Esophagus muscularis mucosa (tissue), 4 donors: Measurements from ENCODE around the gene RUFY3. TPM values are rescaled to one million over a fixed set of nuclear protein-coding genes. Genes with fewer than 3 reads are reported as not detected.
"Not testable (repeated sequence)": the region's sequence is repeated elsewhere in the genome, so short reads cannot be mapped to it uniquely, and the experiment has no call there.

Experiments
- DNase-seq: peaks from one replicate; pipeline ENCODE4 v3.0.0-alpha.2; 2017; ENCODE audit errors: extremely low spot score
- H3K27ac ChIP-seq, 4 donors: fragments of 200-600 bp; sonication (generic); replicated peaks in 1 of 4; 1 replicate in 3 of 4; 2 replicates in 1 of 4; pipeline ENCODE4 v1.5.1; 2016 to 2019; ENCODE audit warnings: mild to moderate bottlenecking in 1 of 4
- H3K27me3 ChIP-seq, 4 donors: fragments of 200-600 bp; sonication (generic); one replicate each; pipeline versions ENCODE4 v1.5.1 to v1.6.0; 2016 to 2019
- H3K36me3 ChIP-seq, 4 donors: fragments of 200-600 bp; sonication (generic); one replicate each; pipeline ENCODE4 v1.5.1; 2016 to 2019
- H3K4me1 ChIP-seq, 4 donors: fragments of 200-600 bp; sonication (generic); one replicate each; pipeline ENCODE4 v1.5.1; 2016 to 2019
- H3K4me3 ChIP-seq, 4 donors: fragments of 200-600 bp; sonication (generic); 1 replicate in 2 of 4; 2 replicates in 2 of 4; pipeline ENCODE4 v1.5.1; 2016 to 2019; ENCODE audit warnings: mild to moderate bottlenecking in 4 of 4, moderate library complexity in 1 of 4
- H3K9me3 ChIP-seq, 4 donors: fragments of 200-600 bp; sonication (generic); 1 replicate in 3 of 4; 2 replicates in 1 of 4; pipeline ENCODE4 v1.5.1; 2016 to 2019
- EP300 ChIP-seq: sonication (generic); formaldehyde crosslinking; IDR thresholded peaks from one replicate; pipeline ENCODE4 v1.6.1; 2017; ENCODE audit warnings: antibody characterized with exemption
- POLR2A ChIP-seq: fragments of 450-650 bp; IDR thresholded peaks from one replicate; pipeline ENCODE4 v1.6.1; 2017; ENCODE audit warnings: antibody characterized with exemption, moderate library complexity, mild to moderate bottlenecking, low read depth
- POLR2AphosphoS5 ChIP-seq, 2 donors: sonication (generic); formaldehyde crosslinking; IDR thresholded peaks; one replicate each; pipeline ENCODE4 v1.6.1; 2017; ENCODE audit warnings: antibody characterized with exemption in 2 of 2
- WGBS: methylation state at CpG from one replicate; pipeline ENCODE4 v1.1.5; 2018; 5-methylcytosine and 5-hydroxymethylcytosine counted together
- intact Hi-C: fragments of 100-400 bp; cut with DNase I; formaldehyde crosslinking; loops from one replicate; pipeline ENCODE4 v1.15.1; 2023
- total RNA-seq, 4 donors: library from RNA; depleted of rRNA; stranded (reverse); fragments of >200 nt; gene quantifications; one replicate each; pipeline versions ENCODE4 v1.1.0 to v1.2.1, GENCODE V29; 2016
- TF ChIP-seq, protein P1 (sequence below), 3 experiments: fragments of 200-600 bp in 2 of 3; fragments of 450-650 bp in 1 of 3; sonication (generic) in 2 of 3; IDR thresholded peaks; one replicate each; pipeline ENCODE4 v1.5.1; 2017 to 2019; ENCODE audit warnings: antibody characterized with exemption in 3 of 3, mild to moderate bottlenecking in 2 of 3, moderate library complexity in 1 of 3

RUFY3 gene
- total RNA-seq, 4 donors from 2014 or later = 30.5 to 51.9 (median 33.2) TPM

DNA sequence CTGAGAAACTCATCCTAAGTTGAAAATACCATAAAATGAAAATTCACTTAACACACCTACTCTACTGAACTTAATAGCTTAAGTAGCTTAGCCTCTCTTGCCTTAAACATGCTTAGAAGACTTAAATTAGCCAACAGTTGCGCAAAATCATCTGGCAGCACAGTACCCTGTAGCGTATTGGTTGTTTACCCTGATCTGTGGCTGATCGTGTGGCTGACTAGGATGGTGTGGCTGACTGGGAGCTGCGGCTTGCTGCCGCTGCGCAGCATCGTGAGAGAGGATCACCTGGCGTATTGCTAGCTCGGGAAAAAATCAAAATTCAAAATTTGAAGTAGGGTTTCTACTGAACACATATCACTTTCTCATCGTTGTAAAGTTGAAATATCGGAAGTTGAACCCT lies 6.3 kb downstream of the RUFY3 start:
- no peak overlapping the region for H3K4me3 ChIP-seq
- no peak for DNase-seq
- no peak for TF ChIP-seq EP300
- H3K36me3 ChIP-seq = no peaks in the 10 kb centered on the region
- H3K4me1 ChIP-seq = peaks cover 3 to 37% (median 24%) of the 10 kb centered on the region in 4 donors
- no peaks in the 10 kb centered on the region for H3K27me3 ChIP-seq
- intact Hi-C loops = no loop called here
- H3K9me3 ChIP-seq = no peaks in the 10 kb centered on the region
- 92% methylated on average over 11 of the region's 11 CpGs for WGBS
- H3K27ac ChIP-seq = no peak overlapping the region

DNA sequence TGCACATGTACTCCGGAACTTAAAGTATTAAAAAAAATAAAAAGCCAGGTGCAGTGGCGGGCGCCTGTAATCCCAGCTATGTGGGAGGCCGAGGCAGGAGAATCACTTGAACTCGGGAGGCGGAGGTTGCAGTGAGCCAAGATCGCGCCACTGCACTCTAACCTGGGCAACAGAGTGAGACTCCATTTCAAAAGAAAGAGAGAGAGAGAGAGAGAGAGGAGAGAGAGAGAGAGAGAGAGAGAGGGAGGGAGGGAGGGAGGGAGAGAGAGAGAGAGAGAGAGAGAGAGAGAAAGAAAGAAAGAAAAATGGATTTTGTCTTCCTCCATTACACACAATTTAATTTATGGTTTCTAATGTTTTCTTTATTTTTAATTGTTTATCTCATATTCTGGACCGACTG lies 11.1 kb downstream of the RUFY3 start:
- peaks cover 9 to 34% (median 29%) of the 10 kb centered on the region in 4 donors for H3K4me1 ChIP-seq
- H3K27me3 ChIP-seq, DNase-seq, H3K27ac ChIP-seq, intact Hi-C loops, H3K36me3 ChIP-seq, H3K9me3 ChIP-seq, H3K4me3 ChIP-seq: not testable (repeated sequence)
- WGBS = 93% methylated on average over 9 of the region's 9 CpGs

DNA sequence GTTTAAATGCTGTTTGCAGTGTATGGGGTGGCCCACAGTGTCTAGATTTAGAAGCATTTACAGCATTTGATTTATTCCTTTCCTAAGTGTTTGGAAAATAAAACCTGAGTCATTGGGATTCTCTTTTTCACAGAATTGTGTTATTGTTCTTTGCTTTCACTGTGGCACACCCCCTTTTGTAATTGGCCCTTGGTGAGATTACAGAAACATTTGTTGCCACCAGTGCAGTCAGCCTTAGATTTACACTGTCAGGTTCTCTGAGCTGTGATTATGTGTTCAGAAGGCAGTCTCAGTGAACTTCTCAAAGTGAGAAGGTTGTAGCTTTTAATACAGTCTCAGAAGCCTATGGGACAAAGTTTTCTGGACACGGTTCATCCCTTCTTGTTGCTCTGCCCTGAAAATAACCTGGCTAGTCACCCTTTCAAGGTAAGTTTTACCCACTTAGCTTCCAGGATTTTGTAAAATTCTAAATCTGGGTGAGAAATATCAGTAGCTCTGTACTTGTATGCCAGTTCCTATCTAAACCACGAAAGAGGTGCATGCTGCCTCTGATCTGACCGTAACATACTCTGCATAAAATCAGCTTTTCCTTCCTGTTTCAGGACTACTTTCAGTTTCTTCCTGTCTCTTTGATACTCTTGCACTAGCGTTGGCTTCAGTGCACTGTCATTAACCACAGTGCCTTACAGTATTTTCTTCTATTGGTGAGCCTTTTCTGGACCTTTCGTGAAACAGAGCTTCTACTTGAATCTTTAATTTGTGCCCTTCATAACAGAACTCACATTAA lies 12.6 kb downstream of the RUFY3 start:
- H3K36me3 ChIP-seq = no peaks in the 10 kb centered on the region
- intact Hi-C loops = no loop called here
- peak overlapping the region; percentile 53 to 71 (median 68) for H3K27ac ChIP-seq
- no peak for TF ChIP-seq POLR2A
- TF ChIP-seq POLR2AphosphoS5 (IDR thresholded peaks at IDR 0.05) = peak in 1 of 2 donors; percentile 29
- peak overlapping the region; percentile 42 to 51 (median 46) for H3K4me3 ChIP-seq
- H3K4me1 ChIP-seq = peaks cover 9 to 34% (median 26%) of the 10 kb centered on the region in 4 donors
- WGBS = 14% methylated on average over 5 of the region's 5 CpGs
- no peaks in the 10 kb centered on the region for H3K27me3 ChIP-seq
- no peaks in the 10 kb centered on the region for H3K9me3 ChIP-seq
- no peak for DNase-seq

DNA sequence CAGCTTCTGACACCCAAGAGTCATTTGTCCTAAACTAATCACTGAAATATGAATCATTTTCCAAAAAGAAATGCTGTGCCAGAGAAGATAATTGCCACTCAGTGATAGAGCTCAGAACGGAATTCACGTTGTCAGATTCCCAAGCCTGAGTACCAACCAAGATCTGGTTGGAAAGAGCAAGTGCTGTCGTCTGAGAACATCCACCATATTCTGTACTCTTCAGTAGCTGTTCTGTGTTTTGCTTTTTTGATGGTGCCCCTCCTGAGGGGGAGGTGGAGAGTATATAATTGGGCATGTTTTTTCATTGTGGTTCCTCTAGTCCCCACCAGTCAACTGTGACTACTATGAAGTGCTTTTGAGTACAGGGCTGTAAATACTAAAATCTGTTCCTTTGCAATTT lies 13.2 kb downstream of the RUFY3 start:
- no peaks in the 10 kb centered on the region for H3K27me3 ChIP-seq
- WGBS = 13% methylated on average over 3 of the region's 3 CpGs
- H3K4me1 ChIP-seq = peaks cover 9 to 39% (median 26%) of the 10 kb centered on the region in 4 donors

DNA sequence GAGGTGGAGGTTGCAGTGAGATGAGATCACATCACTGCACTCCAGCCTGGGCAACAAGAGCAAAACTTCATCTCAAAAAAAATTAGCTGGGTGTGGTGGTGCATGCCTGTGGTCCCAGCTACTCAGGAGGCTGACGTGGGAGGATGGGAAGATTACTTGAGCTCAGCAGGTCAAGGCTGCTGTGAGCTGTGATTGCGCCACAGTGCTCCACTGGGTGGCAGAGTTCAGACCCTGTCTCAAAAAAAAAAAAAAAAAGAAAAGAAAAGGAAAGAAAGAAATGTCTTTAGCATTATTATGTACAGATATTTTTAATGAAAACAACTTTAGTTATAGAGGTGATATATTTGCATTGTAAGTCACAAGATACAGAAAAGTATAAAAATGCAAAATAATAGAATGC lies 14.2 kb downstream of the RUFY3 start:
- WGBS = 75% methylated on average over 2 of the region's 2 CpGs
- DNase-seq = not testable (repeated sequence)

More for the DNA sequence above, 13.2 kb downstream of the RUFY3 start:
- intact Hi-C loops = no loop called here
- peak overlapping the region; percentile 53 to 71 (median 68) for H3K27ac ChIP-seq
- no peaks in the 10 kb centered on the region for H3K36me3 ChIP-seq
- peak overlapping the region; percentile 42 to 51 (median 46) for H3K4me3 ChIP-seq
- DNase-seq = no peak
- no peaks in the 10 kb centered on the region for H3K9me3 ChIP-seq
- TF ChIP-seq, protein P1, sequence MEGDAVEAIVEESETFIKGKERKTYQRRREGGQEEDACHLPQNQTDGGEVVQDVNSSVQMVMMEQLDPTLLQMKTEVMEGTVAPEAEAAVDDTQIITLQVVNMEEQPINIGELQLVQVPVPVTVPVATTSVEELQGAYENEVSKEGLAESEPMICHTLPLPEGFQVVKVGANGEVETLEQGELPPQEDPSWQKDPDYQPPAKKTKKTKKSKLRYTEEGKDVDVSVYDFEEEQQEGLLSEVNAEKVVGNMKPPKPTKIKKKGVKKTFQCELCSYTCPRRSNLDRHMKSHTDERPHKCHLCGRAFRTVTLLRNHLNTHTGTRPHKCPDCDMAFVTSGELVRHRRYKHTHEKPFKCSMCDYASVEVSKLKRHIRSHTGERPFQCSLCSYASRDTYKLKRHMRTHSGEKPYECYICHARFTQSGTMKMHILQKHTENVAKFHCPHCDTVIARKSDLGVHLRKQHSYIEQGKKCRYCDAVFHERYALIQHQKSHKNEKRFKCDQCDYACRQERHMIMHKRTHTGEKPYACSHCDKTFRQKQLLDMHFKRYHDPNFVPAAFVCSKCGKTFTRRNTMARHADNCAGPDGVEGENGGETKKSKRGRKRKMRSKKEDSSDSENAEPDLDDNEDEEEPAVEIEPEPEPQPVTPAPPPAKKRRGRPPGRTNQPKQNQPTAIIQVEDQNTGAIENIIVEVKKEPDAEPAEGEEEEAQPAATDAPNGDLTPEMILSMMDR (IDR thresholded peaks at IDR 0.05) = no peak
- TF ChIP-seq POLR2AphosphoS5 (IDR thresholded peaks at IDR 0.05) (no peak), EP300 (no peak), POLR2A (no peak)

DNA sequence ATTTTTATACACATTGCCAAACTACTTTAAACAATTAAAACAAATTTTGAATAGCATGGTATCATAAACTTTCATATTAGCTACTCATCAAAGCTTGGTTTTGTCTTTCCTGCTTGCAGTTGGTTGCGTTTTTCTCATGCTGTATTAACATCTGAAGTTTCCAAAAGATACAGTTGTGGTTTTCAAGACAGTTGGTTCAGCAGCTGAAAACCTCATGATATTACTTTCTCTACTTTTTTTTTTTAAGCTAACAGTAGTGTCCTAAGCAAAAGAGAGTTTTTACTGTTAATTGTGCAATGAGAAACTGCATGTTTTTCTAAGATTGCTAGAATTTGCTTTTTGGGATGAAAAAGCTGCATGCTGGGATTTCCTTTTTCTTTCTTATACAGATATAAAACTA lies 15.2 kb downstream of the RUFY3 start:
- no peaks in the 10 kb centered on the region for H3K9me3 ChIP-seq
- no peak for DNase-seq
- no peak overlapping the region for H3K27ac ChIP-seq
- H3K4me3 ChIP-seq = no peak overlapping the region
- no peaks in the 10 kb centered on the region for H3K27me3 ChIP-seq
- intact Hi-C loops = no loop called here
- WGBS = 92% methylated on average over 1 of the region's 1 CpG
- TF ChIP-seq, protein P1 (IDR thresholded peaks at IDR 0.05) = no peak
- H3K36me3 ChIP-seq = no peaks in the 10 kb centered on the region
- peaks cover 18 to 43% (median 33%) of the 10 kb centered on the region in 4 donors for H3K4me1 ChIP-seq

More for the DNA sequence above, 14.2 kb downstream of the RUFY3 start:
- H3K4me3 ChIP-seq, intact Hi-C loops, H3K36me3 ChIP-seq, H3K9me3 ChIP-seq, H3K27me3 ChIP-seq: not testable (repeated sequence)
- H3K27ac ChIP-seq = peak overlapping the region in 1 of 4 donors; percentile 71
- H3K4me1 ChIP-seq = peaks cover 12 to 46% (median 27%) of the 10 kb centered on the region in 4 donors
- TF ChIP-seq, protein P1 (IDR thresholded peaks at IDR 0.05) = peak in 1 of 3 experiments; percentile 31
